ENCODE results near the gene LRIF1. TPM values are rescaled to one million over a fixed set of nuclear protein-coding genes. Genes with fewer than 3 reads are reported as not detected.
"Not testable (repeated sequence)": the region's sequence is repeated elsewhere in the genome, so short reads cannot be mapped to it uniquely, and the experiment has no call there.

LRIF1 gene
- total RNA-seq, 1 experiment from 2014 or later = 17.9 TPM

DNA sequence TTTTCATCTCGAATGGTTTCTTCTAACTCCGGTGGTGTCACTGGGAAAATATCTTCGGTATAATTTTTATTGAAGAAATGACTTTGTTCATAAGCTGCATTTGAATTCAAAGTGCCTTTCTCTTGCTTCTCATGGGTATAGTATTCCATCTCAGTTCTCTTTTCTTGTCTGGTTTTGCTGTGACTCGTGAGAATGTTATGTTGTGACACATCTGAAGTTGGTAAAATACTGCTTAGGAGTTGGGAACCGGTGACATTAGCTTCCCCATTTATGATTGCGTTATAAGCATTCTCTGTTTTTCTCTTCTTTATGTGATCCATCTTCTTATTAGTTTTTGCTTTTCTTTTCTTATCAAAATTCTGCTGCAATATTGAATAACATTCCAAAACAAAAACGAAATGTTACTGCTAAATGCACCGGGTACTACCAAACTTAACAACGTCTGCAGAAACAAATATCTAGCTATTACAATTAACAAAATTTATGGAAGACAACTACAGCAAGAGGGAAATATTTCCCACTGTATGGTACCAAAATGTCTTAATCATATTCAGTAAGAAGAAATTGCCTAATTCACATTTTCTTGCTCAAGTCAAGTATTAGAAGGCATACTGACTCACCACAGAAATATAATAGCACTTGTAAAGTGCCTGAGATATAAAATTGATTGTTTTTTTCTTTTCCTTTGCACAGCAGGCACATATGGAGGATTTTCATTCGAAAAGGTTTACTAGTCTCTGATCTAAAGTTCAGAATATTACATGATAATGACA lies 15.5 kb downstream of the LRIF1 start:
- Mint-ChIP-seq H3K27ac (ENCODE audit: unreplicated experiment) (no peak overlapping the region), H3K4me1 (ENCODE audit: low read depth, unreplicated experiment) (no peaks in the 10 kb centered on the region), H3K36me3 (ENCODE audit: insufficient read depth, unreplicated experiment) (no peaks in the 10 kb centered on the region), H3K4me3 (ENCODE audit: low read depth, unreplicated experiment) (no peak overlapping the region), H3K27me3 (ENCODE audit: unreplicated experiment) (no peaks in the 10 kb centered on the region), H3K9me3 (ENCODE audit: low read depth, unreplicated experiment) (no peaks in the 10 kb centered on the region)
- no TSS peak for BruUV-seq (replicated peaks)
- DNase-seq = no peak
- CTCF ChIA-PET = no interaction called here
- intact Hi-C loops (cut with micrococcal nuclease; ENCODE audit: unreplicated experiment) = no loop called here
- TF ChIP-seq, protein P1, sequence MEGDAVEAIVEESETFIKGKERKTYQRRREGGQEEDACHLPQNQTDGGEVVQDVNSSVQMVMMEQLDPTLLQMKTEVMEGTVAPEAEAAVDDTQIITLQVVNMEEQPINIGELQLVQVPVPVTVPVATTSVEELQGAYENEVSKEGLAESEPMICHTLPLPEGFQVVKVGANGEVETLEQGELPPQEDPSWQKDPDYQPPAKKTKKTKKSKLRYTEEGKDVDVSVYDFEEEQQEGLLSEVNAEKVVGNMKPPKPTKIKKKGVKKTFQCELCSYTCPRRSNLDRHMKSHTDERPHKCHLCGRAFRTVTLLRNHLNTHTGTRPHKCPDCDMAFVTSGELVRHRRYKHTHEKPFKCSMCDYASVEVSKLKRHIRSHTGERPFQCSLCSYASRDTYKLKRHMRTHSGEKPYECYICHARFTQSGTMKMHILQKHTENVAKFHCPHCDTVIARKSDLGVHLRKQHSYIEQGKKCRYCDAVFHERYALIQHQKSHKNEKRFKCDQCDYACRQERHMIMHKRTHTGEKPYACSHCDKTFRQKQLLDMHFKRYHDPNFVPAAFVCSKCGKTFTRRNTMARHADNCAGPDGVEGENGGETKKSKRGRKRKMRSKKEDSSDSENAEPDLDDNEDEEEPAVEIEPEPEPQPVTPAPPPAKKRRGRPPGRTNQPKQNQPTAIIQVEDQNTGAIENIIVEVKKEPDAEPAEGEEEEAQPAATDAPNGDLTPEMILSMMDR (IDR thresholded peaks at IDR 0.05; ENCODE audit: unreplicated experiment) = no peak

DNA sequence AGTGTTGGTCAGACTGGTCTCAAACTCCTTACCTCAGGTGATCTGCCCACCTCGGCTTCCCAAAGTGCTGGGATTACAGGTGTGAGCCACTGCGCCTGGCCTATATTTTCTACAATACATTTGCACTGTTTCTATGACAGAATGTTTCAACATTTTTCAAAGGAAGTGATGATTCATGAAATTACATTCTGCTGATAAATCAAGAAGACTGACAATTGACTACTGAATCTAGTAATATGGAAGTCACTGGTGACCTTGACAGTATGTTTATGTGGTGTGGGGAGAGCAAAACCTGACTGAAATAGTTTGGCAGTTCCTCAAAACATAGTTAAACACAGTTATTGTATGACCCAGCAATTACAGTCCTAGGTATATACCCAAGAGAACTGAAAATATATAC lies 18.1 kb downstream of the LRIF1 start:
- CTCF ChIA-PET = no interaction called here
- BruUV-seq (replicated peaks) = no TSS peak
- no peak for DNase-seq
- Mint-ChIP-seq H3K27ac (ENCODE audit: unreplicated experiment) (no peak overlapping the region), H3K4me3 (ENCODE audit: low read depth, unreplicated experiment) (no peak overlapping the region), H3K9me3 (ENCODE audit: low read depth, unreplicated experiment) (no peaks in the 10 kb centered on the region), H3K36me3 (ENCODE audit: insufficient read depth, unreplicated experiment) (no peaks in the 10 kb centered on the region), H3K4me1 (ENCODE audit: low read depth, unreplicated experiment) (no peaks in the 10 kb centered on the region), H3K27me3 (ENCODE audit: unreplicated experiment) (no peaks in the 10 kb centered on the region)
- intact Hi-C loops (cut with micrococcal nuclease; ENCODE audit: unreplicated experiment) = no loop called here
- TF ChIP-seq, protein P1 (IDR thresholded peaks at IDR 0.05; ENCODE audit: unreplicated experiment) = no peak

DNA sequence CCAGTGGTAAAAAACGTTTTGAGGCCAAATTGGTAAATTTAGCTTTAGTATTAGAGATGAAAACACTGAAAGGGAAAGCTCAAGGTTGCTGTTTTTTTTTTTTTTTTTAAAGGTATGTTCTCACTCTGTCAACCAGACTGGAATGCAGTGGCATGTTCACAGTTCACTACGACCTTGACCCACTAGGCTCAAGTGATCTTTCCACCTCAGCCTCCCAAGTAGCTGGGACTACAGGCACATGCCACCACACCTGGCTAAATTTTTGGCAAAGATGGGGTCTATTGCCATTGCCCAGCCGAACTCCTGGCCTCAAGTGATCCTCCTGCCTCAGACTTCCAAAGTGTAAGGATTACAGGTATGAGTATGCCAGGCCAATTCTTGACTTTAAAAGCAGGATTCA lies 18.9 kb downstream of the LRIF1 start:
- TF ChIP-seq, protein P1 (IDR thresholded peaks at IDR 0.05; ENCODE audit: unreplicated experiment) = no peak
- DNase-seq = no peak
- no peak overlapping the region for H3K27ac Mint-ChIP-seq (ENCODE audit: unreplicated experiment)
- no peaks in the 10 kb centered on the region for H3K36me3 Mint-ChIP-seq (ENCODE audit: insufficient read depth, unreplicated experiment)
- H3K9me3 Mint-ChIP-seq (ENCODE audit: low read depth, unreplicated experiment) = no peaks in the 10 kb centered on the region
- CTCF ChIA-PET = interaction anchor here (0.7 kb wide), 1 partner anchor 115 kb away, joined by 3 read pairs; no protein-coding TSS in a partner anchor
- intact Hi-C loops (cut with micrococcal nuclease; ENCODE audit: unreplicated experiment) = no loop called here
- H3K27me3 Mint-ChIP-seq (ENCODE audit: unreplicated experiment) = no peaks in the 10 kb centered on the region
- BruUV-seq (replicated peaks) = no TSS peak
- H3K4me3 Mint-ChIP-seq (ENCODE audit: low read depth, unreplicated experiment) = no peak overlapping the region
- H3K4me1 Mint-ChIP-seq (ENCODE audit: low read depth, unreplicated experiment) = no peaks in the 10 kb centered on the region

DNA sequence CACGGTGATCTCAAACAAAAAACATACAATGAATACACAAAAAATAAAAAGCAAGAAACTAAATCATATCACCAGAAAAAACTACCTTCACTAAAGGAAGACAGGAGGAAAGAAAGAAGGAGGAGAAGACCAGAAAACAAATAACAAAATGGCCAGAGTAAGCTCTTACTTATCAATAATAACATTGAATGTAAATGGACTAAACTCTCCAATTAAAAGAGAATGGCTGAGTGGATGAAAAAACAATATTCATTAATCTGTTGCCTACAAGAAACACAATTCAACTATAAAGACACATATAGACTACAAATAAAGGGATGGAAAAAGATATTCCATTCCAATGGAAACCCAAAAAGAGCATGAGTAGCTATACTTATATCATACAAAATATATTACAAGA lies 27.2 kb downstream of the LRIF1 start:
- CTCF ChIA-PET = no interaction called here
- Mint-ChIP-seq H3K27ac (ENCODE audit: unreplicated experiment) (no peak overlapping the region), H3K9me3 (ENCODE audit: low read depth, unreplicated experiment) (no peaks in the 10 kb centered on the region), H3K4me3 (ENCODE audit: low read depth, unreplicated experiment) (no peak overlapping the region), H3K27me3 (ENCODE audit: unreplicated experiment) (no peaks in the 10 kb centered on the region), H3K4me1 (ENCODE audit: low read depth, unreplicated experiment) (no peaks in the 10 kb centered on the region), H3K36me3 (ENCODE audit: insufficient read depth, unreplicated experiment) (no peaks in the 10 kb centered on the region)
- no TSS peak for BruUV-seq (replicated peaks)
- intact Hi-C loops (cut with micrococcal nuclease; ENCODE audit: unreplicated experiment) = no loop called here
- TF ChIP-seq, protein P1 (IDR thresholded peaks at IDR 0.05; ENCODE audit: unreplicated experiment) = no peak
- DNase-seq = no peak

DNA sequence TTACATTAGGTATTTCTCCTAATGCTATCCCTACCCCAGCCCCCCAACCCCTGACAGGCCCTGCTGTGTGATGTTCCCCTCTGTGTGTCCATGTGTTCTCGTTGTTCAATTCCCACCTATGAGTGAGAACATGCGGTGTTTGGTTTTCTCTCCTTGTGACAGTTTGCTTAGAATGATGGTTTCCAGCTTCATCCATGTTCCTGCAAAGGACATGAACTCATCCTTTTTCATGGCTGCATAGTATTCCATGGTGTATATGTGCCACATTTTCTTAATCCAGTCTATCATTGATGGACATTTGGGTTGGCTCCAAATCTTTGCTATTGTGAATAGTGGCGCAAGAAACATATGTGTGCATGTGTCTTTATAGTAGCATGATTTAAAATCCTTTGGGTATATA lies 32.6 kb downstream of the LRIF1 start:
- intact Hi-C loops (cut with micrococcal nuclease; ENCODE audit: unreplicated experiment) = not testable (repeated sequence)

More for the DNA sequence above, 32.6 kb downstream of the LRIF1 start:
- H3K4me3 Mint-ChIP-seq (ENCODE audit: low read depth, unreplicated experiment); CTCF ChIA-PET; H3K9me3 Mint-ChIP-seq (ENCODE audit: low read depth, unreplicated experiment); BruUV-seq (replicated peaks); H3K27ac Mint-ChIP-seq (ENCODE audit: unreplicated experiment); H3K4me1 Mint-ChIP-seq (ENCODE audit: low read depth, unreplicated experiment); H3K36me3 Mint-ChIP-seq (ENCODE audit: insufficient read depth, unreplicated experiment); H3K27me3 Mint-ChIP-seq (ENCODE audit: unreplicated experiment); DNase-seq: not testable (repeated sequence)
